GM18508 (cell line): ENCODE results near the gene PTPRM.

Experiments
- ATAC-seq: cut with Tn5 transposase; IDR thresholded peaks from one replicate; pipeline ENCODE4 v1.9.1; 2021; ENCODE audit warnings: moderate number of reproducible peaks; ENCODE audit not compliant: insufficient read depth, unreplicated experiment

PTPRM gene

DNA sequence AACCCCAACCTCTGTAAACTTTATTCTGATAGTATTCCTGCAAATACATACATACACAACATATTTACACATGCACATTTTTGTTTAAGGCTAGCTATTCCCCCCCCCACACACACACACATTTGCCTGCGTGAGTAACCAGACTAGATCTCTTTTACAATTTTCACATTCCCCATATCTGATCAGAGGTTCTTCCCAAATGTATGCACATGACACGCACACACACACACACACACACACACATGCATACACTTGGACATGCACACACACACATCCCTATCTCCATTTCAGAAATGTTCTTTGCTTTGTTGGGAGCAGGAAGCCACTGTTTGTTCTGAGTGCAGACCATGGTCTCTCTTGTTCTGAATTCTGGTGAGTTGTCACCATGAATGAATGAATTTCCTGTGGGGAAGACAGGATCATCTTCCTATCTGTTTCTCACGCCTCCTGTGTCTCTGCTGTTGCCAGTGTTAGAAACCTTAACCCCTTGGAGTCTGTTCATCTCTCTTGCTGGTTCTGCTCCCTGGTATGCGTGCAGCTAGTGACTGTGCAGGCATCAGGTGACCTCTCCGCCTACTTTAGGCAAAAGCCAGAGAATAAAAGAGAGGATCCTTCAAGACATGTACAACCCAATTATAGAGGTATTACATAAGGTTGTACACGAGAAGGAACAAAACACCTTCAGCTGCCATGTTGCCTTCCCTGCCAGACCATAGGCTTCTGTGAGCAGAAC, 791.1 kb downstream of the PTPRM start:
- ATAC-seq = no peak

DNA sequence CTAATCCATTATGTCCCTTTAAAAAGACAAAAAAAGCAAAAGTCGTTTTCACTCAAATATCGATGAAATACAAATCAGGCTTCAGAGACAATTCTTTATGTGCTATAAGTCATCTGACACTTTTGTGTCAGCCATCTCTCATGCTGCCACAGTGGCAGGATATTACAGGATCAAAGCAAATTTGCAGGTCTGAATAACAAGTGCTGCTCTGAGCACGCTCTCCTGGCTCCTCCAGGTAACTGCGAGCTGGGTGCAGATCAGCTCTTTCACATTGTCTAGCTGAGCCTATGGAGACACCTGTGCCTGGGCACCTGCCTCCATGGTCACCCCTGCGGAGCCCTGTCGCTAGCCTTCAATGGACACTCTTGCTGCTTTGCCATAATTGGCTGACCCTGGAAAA, 792.0 kb downstream of the PTPRM start:
- no peak for ATAC-seq

DNA sequence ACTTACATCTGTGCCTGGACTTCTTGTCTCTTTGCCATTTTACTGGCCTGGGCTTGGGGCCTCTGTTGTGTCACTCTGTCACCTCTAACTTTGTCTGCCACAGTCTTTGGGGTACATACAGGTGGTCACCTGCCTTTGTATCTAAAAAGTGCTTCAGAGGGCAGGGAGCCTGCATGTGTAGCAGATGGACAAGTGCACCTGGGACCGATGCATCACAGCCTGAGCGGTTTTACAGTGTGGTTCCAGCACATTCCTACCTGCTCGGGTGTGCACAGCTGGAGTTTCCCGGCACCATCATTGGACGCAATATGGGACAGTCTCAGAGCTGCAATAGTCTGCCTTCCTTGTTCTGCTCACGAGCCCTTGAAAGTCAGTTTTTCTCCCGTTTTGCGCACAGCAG, 792.4 kb downstream of the PTPRM start:
- ATAC-seq = no peak

DNA sequence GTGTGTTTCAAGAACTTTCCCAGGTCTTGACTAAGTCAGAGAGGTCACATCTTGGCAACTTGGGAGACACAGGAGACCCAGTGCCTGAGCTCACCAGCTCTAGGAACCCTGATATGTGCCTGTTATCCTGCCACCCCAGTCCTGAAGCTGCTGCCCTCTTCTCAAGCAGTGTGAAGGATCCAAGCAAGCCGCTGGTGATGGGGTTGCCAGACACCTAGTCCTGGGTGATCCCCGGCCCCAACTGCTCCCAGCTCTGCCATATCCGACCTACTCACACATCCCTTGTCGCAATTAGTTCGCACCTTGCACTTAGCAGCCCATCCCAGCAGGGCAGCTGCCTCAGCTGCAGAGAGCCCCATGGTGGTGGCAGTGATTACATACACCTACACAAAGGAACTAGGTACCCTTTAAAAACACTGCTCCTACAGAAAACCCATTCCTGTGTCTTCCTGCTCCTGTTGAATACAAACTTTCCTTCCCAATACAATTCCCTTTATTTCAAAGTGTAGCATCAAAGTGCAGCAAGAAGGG, 794.9 kb downstream of the PTPRM start:
- ATAC-seq = no peak

DNA sequence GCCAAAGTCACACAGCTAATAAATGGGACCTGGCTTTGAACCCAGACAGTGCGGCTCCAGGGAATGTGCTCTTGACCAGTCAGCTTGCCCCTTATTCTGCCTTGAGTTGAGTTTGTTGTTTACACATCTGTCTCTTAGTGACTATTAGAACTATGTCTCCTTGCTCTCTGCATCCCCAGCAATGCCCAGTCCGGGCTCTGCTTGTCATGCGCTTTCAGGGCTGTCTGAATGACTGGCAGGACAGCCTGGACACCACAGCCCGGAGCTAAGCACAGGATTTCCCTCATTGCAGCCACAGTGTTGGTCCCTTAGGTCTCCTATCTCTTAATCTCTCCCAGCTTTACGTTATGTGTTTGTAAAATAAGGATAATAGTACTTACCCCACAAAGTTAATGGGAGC, 795.7 kb downstream of the PTPRM start:
- no peak for ATAC-seq

DNA sequence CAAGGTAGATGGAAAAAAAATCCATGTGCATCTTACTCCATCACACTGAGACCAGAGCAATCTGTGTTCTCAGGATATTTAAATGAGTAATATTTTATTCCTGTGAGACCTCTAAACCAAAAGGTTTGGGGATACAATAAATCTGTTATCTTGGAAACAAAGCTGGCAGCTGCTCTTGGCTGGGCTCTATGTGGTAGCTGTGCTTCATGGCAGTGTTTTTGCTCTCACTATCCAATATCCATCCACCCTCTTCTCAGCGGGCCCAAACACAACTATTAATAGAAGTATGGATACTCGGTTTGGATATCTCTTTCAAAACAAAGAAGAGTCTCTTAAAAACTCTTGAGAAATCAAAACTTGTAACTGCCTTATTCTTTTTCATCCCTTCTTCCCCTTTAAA, 797.3 kb downstream of the PTPRM start:
- ATAC-seq = no peak

DNA sequence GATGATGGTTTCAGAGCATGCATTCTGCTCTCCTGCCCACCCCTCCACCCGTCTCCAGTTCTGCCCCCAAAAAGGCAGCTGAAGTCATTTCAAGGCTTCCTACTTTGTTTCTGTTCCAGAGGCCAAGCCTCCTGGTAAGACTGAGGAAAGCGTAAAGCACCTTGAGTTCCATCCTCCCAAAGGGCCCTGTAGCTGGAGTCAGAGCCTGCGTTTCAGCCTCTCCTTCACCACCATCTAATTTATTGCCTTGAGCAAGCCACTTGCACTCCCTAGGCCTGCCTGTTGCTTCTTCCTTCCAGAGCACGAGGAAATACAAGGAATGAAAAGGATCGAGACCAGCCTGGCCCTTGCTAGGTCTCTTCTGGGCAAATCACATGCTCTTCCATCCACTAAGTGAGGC, 797.9 kb downstream of the PTPRM start:
- no peak for ATAC-seq

DNA sequence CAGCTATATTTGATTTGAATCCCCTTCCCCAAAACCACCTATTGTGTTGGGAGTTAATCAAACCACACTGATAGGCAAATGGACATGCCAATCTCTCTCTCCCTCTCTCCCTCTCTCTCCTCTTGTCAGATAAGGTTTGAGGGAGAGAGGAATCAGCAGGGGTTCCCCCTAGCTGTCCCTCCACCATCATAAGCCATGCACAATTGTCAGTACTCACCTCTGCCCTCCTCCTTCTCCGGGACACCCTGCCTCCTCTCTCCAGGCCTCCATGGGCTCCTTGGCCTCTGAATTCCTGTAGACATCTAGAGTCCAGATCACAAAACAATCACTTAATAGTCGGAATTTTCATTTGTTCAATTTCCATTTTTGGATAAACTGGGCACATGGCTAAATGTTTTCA, 798.4 kb downstream of the PTPRM start:
- no peak for ATAC-seq

DNA sequence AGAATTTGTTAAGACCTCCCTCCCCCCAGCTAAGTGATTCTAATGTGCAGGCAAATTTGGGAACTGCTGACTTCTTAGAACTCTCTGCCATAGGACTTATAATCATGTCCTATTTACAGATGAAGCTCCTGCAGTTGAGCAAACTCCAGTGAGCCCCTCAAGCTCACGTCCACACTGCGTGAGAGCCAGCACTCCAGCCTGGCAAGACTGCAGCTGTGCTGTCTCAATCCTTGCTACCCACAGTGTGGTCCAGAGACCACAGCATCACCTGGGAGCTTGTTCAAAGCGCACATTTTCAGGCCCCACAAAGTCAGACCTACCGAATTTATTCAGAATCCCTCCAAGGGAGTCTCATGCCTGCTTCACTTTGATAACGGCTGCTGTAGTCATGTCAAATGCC, 799.0 kb downstream of the PTPRM start:
- no peak for ATAC-seq

DNA sequence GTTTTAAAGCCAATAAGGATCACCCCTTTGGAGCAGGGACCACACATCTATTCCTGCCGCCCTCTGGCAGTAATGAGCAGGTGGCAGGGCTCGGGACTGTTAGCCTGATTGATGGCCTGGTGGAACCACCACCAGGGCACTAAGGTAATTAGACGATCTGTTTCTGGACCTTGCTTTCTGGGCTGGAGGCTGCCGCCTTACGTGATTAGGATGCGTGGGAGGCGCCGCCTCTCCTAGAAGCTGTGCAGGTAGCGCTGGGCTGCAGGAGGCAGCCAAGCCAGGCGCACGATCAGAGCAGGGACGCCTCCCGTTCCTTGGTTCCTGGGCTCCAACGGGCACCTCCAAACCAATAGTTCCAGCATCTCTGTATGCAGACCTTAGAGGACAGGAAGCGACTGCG, 799.5 kb downstream of the PTPRM start:
- no peak for ATAC-seq

DNA sequence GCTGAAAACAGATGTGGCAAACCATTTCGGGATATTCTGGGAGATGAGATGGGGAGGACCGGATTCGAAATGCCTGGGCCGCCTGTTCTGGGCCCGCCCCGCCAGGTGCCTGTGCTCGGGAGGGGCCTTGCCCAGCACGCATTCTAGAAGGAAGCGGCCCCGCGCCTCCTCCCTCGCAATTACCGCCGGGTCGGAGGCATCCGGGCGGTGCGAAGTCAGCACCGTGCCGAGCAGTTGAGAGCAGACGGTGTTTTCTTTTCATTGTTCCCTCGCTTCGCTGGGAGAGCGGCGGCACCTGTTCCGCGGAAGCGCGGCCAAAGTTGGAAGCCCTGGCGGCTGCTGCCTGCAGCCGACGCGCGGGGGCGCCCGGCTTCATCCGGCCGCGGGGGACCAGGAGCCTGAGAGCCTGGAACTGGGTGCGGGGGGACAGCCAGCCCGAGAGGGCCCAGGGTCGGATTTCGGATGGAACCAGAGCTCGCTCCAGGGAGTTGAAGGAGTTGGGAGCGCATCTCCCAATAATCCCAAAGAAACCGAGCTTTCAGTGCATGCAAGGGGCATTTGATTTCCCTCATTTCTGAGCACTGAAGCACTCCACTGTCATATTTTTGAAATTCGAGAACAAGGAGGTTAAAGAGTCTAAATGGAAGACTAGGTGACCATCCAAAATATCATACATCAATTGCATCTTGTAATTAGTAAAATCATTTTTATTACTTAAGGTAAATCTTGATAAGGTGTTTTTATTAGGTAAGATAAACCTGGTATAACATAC, 800.3 kb downstream of the PTPRM start:
- ATAC-seq = no peak

DNA sequence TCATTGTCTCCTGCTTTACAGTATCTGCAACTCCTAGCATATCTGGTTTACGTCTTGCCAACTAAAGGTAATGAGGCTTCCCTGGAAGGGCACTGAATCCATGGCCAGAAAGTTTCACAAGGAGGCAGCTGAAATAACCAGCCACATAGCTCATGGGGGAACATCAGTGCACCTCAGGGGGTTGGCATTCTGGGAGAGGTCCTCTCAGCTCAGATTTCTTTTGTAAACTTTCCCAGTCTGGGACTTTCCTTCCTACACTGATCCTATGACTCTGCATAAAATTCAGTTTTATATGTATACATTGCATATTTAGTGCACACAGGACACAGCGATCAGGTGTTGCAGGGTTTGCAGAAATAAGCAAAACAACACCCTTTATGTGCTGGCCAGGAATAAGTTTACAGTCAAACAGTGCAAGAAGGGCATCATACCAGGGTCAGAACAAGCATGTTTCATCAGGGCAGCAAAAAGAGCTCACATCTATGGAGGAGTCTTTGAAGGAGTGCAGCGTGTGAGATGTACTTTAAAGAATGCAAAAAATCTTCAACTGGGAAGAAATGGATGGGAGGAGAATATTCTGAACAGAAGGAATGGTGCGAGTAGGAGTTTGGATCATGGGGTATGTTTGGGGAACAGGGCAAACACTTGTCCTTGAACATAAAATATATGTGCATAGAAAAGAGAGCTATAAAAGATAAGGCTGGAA, 801.5 kb downstream of the PTPRM start:
- ATAC-seq = no peak

DNA sequence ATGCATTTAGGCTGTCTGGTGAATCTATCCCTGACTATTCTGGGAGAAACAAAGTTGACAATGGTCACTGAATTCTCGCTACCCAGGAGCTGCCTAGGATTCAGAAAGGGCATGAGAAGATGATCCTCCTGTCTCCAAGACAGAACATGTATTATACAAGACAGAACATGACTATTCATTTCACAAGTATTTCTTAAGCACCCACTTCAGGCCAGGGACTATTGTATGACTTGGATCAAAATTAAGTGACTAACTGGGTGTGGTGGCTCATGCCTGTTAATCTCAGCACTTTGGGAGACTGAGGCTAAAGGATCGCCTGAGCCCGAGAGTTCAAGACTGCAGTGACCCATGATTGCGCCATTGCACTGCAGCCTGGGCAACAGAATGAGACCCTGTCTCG, 806.4 kb downstream of the PTPRM start:
- ATAC-seq = no peak

DNA sequence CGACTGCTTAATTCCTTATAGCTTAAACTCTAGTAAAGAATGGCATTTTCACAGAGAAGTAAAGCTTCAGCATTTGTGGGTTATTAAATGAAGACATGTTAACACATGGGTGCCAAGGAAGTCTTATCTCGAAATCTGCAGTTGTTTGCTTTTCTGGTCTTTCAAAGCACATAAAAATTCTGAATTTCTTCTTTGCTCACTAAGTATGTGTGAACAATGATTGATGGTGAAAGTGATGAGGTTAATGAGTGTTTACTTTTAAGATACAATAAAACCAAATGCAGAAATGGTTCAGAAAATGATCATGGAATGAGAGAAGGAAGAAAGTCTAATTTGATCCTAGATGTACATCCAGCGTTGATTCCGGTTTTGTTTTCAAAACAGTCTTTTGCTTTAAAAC, 807.6 kb downstream of the PTPRM start:
- no peak for ATAC-seq

DNA sequence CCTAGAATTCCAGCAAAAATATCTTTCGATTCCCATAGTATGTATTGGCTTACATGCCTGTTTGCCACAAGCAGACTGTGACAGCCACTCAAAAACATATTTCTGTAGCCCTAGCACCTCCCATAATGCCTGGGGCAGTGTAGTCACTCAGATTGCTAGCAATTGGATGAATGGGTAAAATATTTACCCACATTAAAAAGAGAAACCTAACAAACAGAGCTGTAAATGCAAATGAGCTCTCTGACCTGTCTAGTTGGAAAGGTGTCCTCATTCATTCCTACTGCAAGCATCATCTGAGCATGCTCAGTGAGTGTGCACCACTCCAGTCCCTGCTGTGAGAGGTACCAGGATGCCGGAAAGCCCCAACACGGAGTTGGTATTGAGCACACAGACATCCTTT, 808.1 kb downstream of the PTPRM start:
- ATAC-seq = no peak

DNA sequence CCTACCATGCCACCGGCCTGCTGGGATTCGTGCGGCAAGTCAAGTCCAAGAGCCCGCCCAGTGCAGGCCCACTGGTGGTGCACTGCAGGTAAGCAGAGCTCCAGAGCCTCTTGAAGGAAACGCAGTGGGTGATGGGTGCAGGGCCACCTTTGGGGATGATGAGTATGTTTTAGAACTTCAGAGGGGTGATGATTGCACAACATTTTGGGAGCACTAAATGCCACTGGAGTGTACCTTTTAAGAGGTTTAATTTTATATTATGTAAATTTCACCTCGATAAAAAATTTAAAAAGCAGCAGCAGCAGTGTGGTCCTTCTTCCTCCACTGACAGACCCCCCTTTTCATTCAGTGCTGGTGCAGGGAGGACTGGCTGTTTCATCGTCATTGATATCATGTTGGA, 809.0 kb downstream of the PTPRM start:
- ATAC-seq = no peak

DNA sequence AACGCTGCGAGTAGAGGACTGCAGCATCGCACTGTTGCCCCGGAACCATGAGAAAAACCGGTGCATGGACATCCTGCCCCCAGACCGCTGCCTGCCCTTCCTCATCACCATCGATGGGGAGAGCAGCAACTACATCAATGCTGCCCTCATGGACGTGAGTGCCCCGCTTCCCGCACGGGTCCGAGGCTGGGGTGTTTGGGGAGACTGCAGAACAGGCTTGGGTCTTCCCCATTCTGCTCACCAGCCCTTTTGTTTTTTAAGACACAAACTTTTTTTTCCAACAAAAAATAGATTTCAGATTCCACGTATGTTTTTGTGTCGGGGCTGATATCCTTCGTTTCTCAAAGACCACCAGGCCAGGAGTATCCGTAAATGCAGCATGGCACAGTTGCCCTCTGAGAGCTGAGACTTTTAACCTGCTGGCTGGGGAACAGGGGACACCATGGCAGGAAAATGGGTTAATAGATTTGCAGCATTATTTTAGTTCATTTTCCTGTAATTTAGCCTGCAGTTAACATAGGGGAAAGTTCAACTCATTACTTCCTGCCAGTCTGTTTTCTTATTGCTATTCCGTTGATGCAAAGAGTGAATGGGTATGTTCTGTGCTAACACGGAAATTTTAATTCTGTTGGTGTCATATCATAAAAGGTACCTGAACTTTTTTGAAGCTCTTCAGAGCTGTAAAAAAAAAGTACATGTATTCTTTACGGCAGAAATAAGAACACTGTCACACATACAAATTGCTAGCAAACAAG, 812.2 kb downstream of the PTPRM start:
- ATAC-seq = no peak

DNA sequence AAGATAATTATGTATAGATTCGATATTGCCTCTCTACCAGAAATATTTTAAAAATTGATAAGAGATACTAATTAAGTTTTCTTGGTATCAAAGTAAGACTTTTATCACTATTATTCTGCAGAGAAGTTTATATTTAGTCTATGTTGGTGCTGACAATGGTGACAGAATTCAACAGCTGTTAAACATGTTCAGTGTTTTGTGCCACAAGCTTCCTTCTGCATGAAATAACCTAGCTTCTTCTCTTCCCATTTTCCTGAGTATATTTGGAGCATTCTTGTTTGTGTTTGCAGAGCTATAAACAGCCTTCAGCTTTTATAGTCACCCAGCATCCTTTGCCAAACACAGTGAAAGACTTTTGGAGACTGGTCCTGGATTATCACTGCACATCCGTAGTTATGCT, 812.9 kb downstream of the PTPRM start:
- ATAC-seq = no peak

DNA sequence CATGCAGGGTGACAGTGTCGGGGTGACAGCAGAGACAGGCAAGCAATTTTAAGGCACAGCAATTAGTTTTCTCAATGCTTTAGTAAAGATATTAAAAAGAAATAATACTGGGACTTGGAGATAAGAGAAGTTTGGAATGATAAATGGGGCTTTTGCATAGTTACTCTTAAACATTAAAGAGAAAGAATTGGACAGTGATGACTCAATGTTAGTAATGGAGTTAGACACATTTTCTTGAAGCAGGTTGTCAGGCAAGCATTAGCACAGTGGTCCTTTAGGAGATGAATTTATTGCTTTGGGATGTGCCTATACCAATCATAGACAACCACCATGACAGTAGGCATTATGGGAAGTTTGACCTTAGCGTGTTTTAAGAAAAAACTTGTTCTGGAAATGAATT, 813.8 kb downstream of the PTPRM start:
- no peak for ATAC-seq

DNA sequence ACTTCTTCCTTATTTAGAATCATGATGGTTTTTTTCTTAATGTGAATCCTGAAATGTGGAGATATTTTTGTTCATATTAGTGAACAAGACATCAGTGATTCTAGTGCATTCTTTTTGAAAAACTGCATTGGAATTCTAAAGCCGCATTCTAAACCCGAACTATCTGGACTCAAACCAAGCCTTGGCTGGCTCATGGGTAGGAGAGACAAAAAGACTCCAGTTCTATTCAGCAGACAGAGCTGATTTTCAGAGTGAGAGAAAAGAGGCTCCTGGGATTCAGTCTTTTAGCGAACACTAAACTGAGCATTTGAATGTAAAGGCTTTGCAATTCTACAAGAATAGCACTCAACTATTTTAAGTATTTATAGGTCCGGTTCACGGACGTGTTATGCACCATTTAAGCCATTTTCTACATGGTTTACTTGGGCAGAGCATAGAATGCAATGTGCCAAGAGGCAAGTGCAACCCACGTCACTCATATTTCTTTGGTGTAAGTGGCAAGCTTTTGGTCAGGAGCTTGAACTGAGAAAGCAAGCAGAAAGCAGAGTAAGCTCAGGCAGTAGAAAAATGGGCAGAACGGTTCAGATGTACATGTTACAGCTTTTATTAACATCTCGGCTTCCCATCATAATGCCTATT, 814.8 kb downstream of the PTPRM start:
- no peak for ATAC-seq
